Measurements from ENCODE around the gene ANO10. TPM values are rescaled to one million over a fixed set of nuclear protein-coding genes. Genes with fewer than 3 reads are reported as not detected.

The ANO10 gene
- total and polyA plus RNA-seq, 2 of the 8 experiments (the other 6 are each of a cell fraction or from before 2014, with no cell fraction given), result 38.0 to 53.2 TPM

DNA sequence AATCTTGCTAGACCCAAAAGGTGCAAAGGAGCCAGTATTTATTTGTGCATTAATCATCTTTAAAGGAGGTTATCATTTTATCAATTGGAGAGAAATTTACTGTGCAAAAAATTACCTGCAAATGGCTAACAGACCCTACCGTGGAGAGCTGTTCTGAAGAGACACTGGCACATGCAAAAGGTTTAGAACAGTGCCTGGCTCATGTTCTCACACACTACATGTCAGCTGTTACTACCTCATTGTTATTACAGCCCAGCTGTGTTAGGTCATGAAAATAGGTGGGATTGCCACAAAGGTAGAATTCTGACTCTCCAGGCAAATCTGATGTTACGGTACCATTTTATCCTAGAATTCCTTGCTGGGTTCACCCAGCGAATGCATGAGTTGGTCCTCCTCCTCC lies 198.2 kb downstream of the ANO10 start:
- H2AFZ ChIP-seq (ENCODE audit: low read length), result no peak overlapping the region
- H2BK15ac ChIP-seq (ENCODE audit: low read length), result no peak overlapping the region; the same call in 1 of the 2 replicates
- no peak overlapping the region for H2BK12ac ChIP-seq (ENCODE audit: low read depth, low read length)
- H3K4me2 ChIP-seq (ENCODE audit: insufficient read depth in 1 of 2, low read depth in 2 of 2, low read length in 2 of 2), result no peak overlapping the region
- no peak overlapping the region for H3K56ac ChIP-seq (replicated peaks; ENCODE audit: insufficient read length, low read depth, low read length)
- no peaks in the 10 kb centered on the region for H3K27me3 ChIP-seq (replicated peaks in 1 of 4; ENCODE audit: control insufficient read depth in 3 of 4, extremely low read depth in 1 of 4, insufficient read depth in 3 of 4, low read length in 3 of 4)
- H3K18ac ChIP-seq (ENCODE audit: extremely low read depth, low read length), result no peak overlapping the region
- CTCF ChIA-PET (ENCODE audit: partially characterized antibody), result interaction anchor here (1.1 kb wide), 1 partner anchor 20 kb away, joined by 4 read pairs; no protein-coding TSS in a partner anchor
- no peaks in the 10 kb centered on the region for H3K9me3 ChIP-seq (ENCODE audit: insufficient read depth in 2 of 2, low read depth in 1 of 2, low read length in 1 of 2)
- POLR2A ChIA-PET (ENCODE audit: partially characterized antibody), result no interaction called here
- H4K91ac ChIP-seq (replicated peaks; ENCODE audit: insufficient read length, low read length), result no peak overlapping the region
- H3K27ac ChIP-seq (ENCODE audit: low read depth, low read length), result no peak overlapping the region
- no peak overlapping the region for H3K14ac ChIP-seq (ENCODE audit: insufficient read length)
- no peak for FAIRE-seq
- no peak for DNase-seq (ENCODE audit: low read depth in 1 of 2, low spot score in 2 of 2)
- H2AK5ac ChIP-seq (ENCODE audit: low read depth, low read length), result no peak overlapping the region
- no peak overlapping the region for H3K4ac ChIP-seq (replicated peaks; ENCODE audit: insufficient read length, low read depth, low read length)
- H2BK120ac ChIP-seq (replicated peaks; ENCODE audit: low read depth, low read length), result no peak overlapping the region
- no peak overlapping the region for H3K4me3 ChIP-seq (ENCODE audit: extremely low read depth in 1 of 4, insufficient read depth in 2 of 4, low read depth in 3 of 4, low read length in 4 of 4)
- no peak overlapping the region for H2BK5ac ChIP-seq (ENCODE audit: low read depth, low read length)
- no peaks in the 10 kb centered on the region for H3K79me1 ChIP-seq (ENCODE audit: low read depth, low read length)
- H4K8ac ChIP-seq (ENCODE audit: extremely low read depth, insufficient read depth, low read length), result no peak overlapping the region
- no peaks in the 10 kb centered on the region for H3K23me2 ChIP-seq (ENCODE audit: low read depth, low read length)
- WGBS, 2 experiments (ENCODE audit: extremely low coverage in 1 of 2, insufficient coverage in 1 of 2, insufficient read length in 1 of 2, insufficient replicate concordance in 2 of 2, low coverage in 1 of 2, low lambda C conversion rate in 2 of 2, missing lambda C conversion rate in 1 of 2), result 63% methylated on average over 3 of the region's 3 CpGs; no CpG with 5 or more reads in 1 of the 2 experiments
- no peak overlapping the region for H3K9ac ChIP-seq (replicated peaks in 1 of 4; ENCODE audit: extremely low read depth in 1 of 4, low read depth in 3 of 4, low read length in 3 of 4)
- H3K79me2 ChIP-seq (ENCODE audit: control insufficient read depth in 1 of 2, insufficient read depth in 2 of 2, low read length in 2 of 2), result no peaks in the 10 kb centered on the region
- H4K20me1 ChIP-seq (replicated peaks in 1 of 2; ENCODE audit: control insufficient read depth in 1 of 2, insufficient read depth in 2 of 2, low read length in 2 of 2), result no peaks in the 10 kb centered on the region
- H3K36me3 ChIP-seq (ENCODE audit: control insufficient read depth in 2 of 4, insufficient read depth in 4 of 4, low read length in 3 of 4), result no peaks in the 10 kb centered on the region
- H4K5ac ChIP-seq (ENCODE audit: insufficient read length, low read depth, low read length), result no peak overlapping the region
- no peak overlapping the region for H3K23ac ChIP-seq (ENCODE audit: insufficient read length)
- H2BK20ac ChIP-seq (ENCODE audit: low read length), result no peak overlapping the region
- peaks cover 0 to 7% (median 0%) of the 10 kb centered on the region in 4 experiments; a peak in 2 of 7 replicates for H3K4me1 ChIP-seq (replicated peaks in 1 of 4; ENCODE audit: control insufficient read depth in 3 of 4, insufficient read depth in 4 of 4, low read length in 3 of 4)
- TF ChIP-seq CREB1 (IDR thresholded peaks at IDR 0.05), result no peak
- no peak for TF ChIP-seq EP300 (IDR thresholded peaks at IDR 0.05; ENCODE audit: borderline replicate concordance in 1 of 2, low read depth in 2 of 2, low read length in 2 of 2)
- no peak for TF ChIP-seq JUN (IDR thresholded peaks at IDR 0.05; ENCODE audit: low read depth, low read length)
- TF ChIP-seq SP1 (IDR thresholded peaks at IDR 0.05; ENCODE audit: low read depth, low read length), result no peak
- TF ChIP-seq GTF2F1 (IDR thresholded peaks at IDR 0.05; ENCODE audit: borderline replicate concordance, low read depth, low read length), result no peak
- no peak for TF ChIP-seq BCL11A (IDR thresholded peaks at IDR 0.05; ENCODE audit: low read depth in 2 of 2, low read length in 2 of 2)
- no peak for TF ChIP-seq RBBP5 (IDR thresholded peaks at IDR 0.05; ENCODE audit: borderline replicate concordance, low read depth, low read length)
- TF ChIP-seq YY1 (IDR thresholded peaks at IDR 0.05; ENCODE audit: low read depth, low read length), result no peak

Measured in H1 (cell line).